Measurements from ENCODE around the gene KL. TPM values are rescaled to one million over a fixed set of nuclear protein-coding genes. Genes with fewer than 3 reads are reported as not detected.

Gene KL
- total and polyA plus RNA-seq, 2 of the 8 experiments (the other 6 are each of a cell fraction or from before 2014, with no cell fraction given): 0.02 TPM; not detected in 1

DNA sequence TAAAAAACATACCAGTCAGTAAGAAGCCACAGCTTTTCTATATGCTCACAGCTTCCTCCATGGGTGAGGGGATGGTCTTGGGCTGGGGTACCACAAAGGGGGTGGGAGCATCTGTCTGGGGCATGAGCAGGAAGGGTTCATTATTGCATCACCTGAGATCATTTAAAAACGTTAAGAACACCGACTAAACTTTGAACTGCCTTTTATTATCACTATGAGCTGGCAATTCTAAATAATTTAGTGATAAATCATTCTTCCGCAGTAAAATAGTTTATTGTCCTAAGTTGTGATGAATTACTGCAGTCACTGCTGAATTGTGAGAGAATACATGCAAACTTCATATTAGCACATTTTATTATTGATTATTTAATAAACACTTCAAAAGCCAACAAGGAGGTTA lies 71.6 kb downstream of the KL start:
- Histone ChIP-seq H4K8ac (ENCODE audit: extremely low read depth, insufficient read depth, low read length) (no peak overlapping the region), H3K14ac (ENCODE audit: insufficient read length) (no peak overlapping the region), H3K9me3 (ENCODE audit: insufficient read depth in 2 of 2, low read depth in 1 of 2, low read length in 1 of 2) (no peaks in the 10 kb centered on the region), H2BK20ac (ENCODE audit: low read length) (no peak overlapping the region), H4K91ac (replicated peaks; ENCODE audit: insufficient read length, low read length) (no peak overlapping the region), H3K4me3 (ENCODE audit: extremely low read depth in 1 of 4, insufficient read depth in 2 of 4, low read depth in 3 of 4, low read length in 4 of 4) (no peak overlapping the region), H2AK5ac (ENCODE audit: low read depth, low read length) (no peak overlapping the region), H3K18ac (ENCODE audit: extremely low read depth, low read length) (no peak overlapping the region), H3K79me1 (ENCODE audit: low read depth, low read length) (no peaks in the 10 kb centered on the region), H3K27ac (ENCODE audit: low read depth, low read length) (no peak overlapping the region), H3K4ac (replicated peaks; ENCODE audit: insufficient read length, low read depth, low read length) (no peak overlapping the region), H3K4me2 (ENCODE audit: insufficient read depth in 1 of 2, low read depth in 2 of 2, low read length in 2 of 2) (no peak overlapping the region), H3K23ac (ENCODE audit: insufficient read length) (no peak overlapping the region), H3K36me3 (ENCODE audit: control insufficient read depth in 2 of 4, insufficient read depth in 4 of 4, low read length in 3 of 4) (no peaks in the 10 kb centered on the region), H2AFZ (ENCODE audit: low read length) (no peak overlapping the region), H2BK15ac (ENCODE audit: low read length) (no peak overlapping the region), H4K20me1 (replicated peaks in 1 of 2; ENCODE audit: control insufficient read depth in 1 of 2, insufficient read depth in 2 of 2, low read length in 2 of 2) (no peaks in the 10 kb centered on the region), H3K23me2 (ENCODE audit: low read depth, low read length) (no peaks in the 10 kb centered on the region), H2BK120ac (replicated peaks; ENCODE audit: low read depth, low read length) (no peak overlapping the region), H3K4me1 (replicated peaks in 1 of 4; ENCODE audit: control insufficient read depth in 3 of 4, insufficient read depth in 4 of 4, low read length in 3 of 4) (peaks cover 0 to 8% (median 5%) of the 10 kb centered on the region in 4 experiments; a peak in 4 of 7 replicates), H2BK5ac (ENCODE audit: low read depth, low read length) (no peak overlapping the region), H4K5ac (ENCODE audit: insufficient read length, low read depth, low read length) (no peak overlapping the region), H3K56ac (replicated peaks; ENCODE audit: insufficient read length, low read depth, low read length) (no peak overlapping the region), H3K79me2 (ENCODE audit: control insufficient read depth in 1 of 2, insufficient read depth in 2 of 2, low read length in 2 of 2) (no peaks in the 10 kb centered on the region), H3K27me3 (replicated peaks in 1 of 4; ENCODE audit: control insufficient read depth in 3 of 4, extremely low read depth in 1 of 4, insufficient read depth in 3 of 4, low read length in 3 of 4) (no peaks in the 10 kb centered on the region), H2BK12ac (ENCODE audit: low read depth, low read length) (no peak overlapping the region), H3K9ac (replicated peaks in 1 of 4; ENCODE audit: extremely low read depth in 1 of 4, low read depth in 3 of 4, low read length in 3 of 4) (no peak overlapping the region)
- 90% methylated on average over 3 of the region's 3 CpGs; no CpG with 5 or more reads in 1 of the 2 experiments for WGBS, 2 experiments (ENCODE audit: extremely low coverage in 1 of 2, insufficient coverage in 1 of 2, insufficient read length in 1 of 2, insufficient replicate concordance in 2 of 2, low coverage in 1 of 2, low lambda C conversion rate in 2 of 2, missing lambda C conversion rate in 1 of 2)
- POLR2A ChIA-PET (ENCODE audit: partially characterized antibody): no interaction called here
- CTCF ChIA-PET (ENCODE audit: partially characterized antibody): no interaction called here
- FAIRE-seq (no peak), DNase-seq (ENCODE audit: low read depth in 1 of 2, low spot score in 2 of 2) (no peak)
- TF ChIP-seq MAFK (IDR thresholded peaks at IDR 0.05; ENCODE audit: low read depth, low read length) (no peak), KDM4A (IDR thresholded peaks at IDR 0.05; ENCODE audit: low read depth, low read length, severe bottlenecking) (no peak), POLR2AphosphoS5 (IDR thresholded peaks at IDR 0.05; ENCODE audit: low read depth, low read length) (no peak), USF2 (IDR thresholded peaks at IDR 0.05; ENCODE audit: low read length) (no peak), BRCA1 (IDR thresholded peaks at IDR 0.05; ENCODE audit: low read depth, low read length) (no peak), EGR1 (IDR thresholded peaks at IDR 0.05; ENCODE audit: borderline replicate concordance, low read depth, low read length) (no peak), BCL11A (IDR thresholded peaks at IDR 0.05; ENCODE audit: low read depth in 2 of 2, low read length in 2 of 2) (no peak), ZNF274 (IDR thresholded peaks at IDR 0.05; ENCODE audit: borderline replicate concordance, extremely low read depth, low read length) (no peak), KDM1A (IDR thresholded peaks at IDR 0.05; ENCODE audit: borderline replicate concordance, low read length) (no peak), SAP30 (IDR thresholded peaks at IDR 0.05; ENCODE audit: insufficient read depth, insufficient replicate concordance, low read length) (no peak), SP1 (IDR thresholded peaks at IDR 0.05; ENCODE audit: low read depth, low read length) (no peak), JUN (IDR thresholded peaks at IDR 0.05; ENCODE audit: low read depth, low read length) (no peak)
- TF ChIP-seq, protein P1, sequence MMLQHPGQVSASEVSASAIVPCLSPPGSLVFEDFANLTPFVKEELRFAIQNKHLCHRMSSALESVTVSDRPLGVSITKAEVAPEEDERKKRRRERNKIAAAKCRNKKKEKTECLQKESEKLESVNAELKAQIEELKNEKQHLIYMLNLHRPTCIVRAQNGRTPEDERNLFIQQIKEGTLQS (IDR thresholded peaks at IDR 0.05; ENCODE audit: insufficient read depth, low read depth, low read length): no peak
